PC-3 (cell line): ENCODE results near the gene ZMYND10. TPM values are rescaled to one million over a fixed set of nuclear protein-coding genes. Genes with fewer than 3 reads are reported as not detected.

Source experiments
- ATAC-seq: fragments of 200-7000 bp; cut with Tn5 transposase; 2 replicates; pipeline ENCODE4 v1.9.1; 2020; ENCODE audit warnings: mild to moderate bottlenecking, moderate library complexity
- BruUV-seq: library from RNA; stranded (reverse); fragments of 400-500 nt; replicated peaks from 2 replicates; lab custom pipeline; 2021; lab: Mats Ljungman, UMichigan
- CTCF ChIA-PET: fragments of 300-600 bp; sonication (Branson Sonifier 250); formaldehyde crosslinking; loops from one replicate; lab custom pipeline; 2022; ENCODE audit warnings: antibody characterized with exemption; lab: Charles Lee
- POLR2A ChIA-PET: fragments of 300-600 bp; sonication (Branson Sonifier 250); formaldehyde crosslinking; loops from one replicate; lab custom pipeline; 2022; ENCODE audit warnings: antibody characterized with exemption; ENCODE audit not compliant: unreplicated experiment; lab: Charles Lee
- DNase-seq: peaks from one replicate; pipeline ENCODE4 v3.0.0-alpha.2; 2015
- H2AFZ ChIP-seq: fragments of 300-600 bp; sonication (generic); 2 replicates; pipeline ENCODE4 v1.6.0; 2016; ENCODE audit warnings: antibody characterized with exemption, low read length
- H3F3A ChIP-seq: fragments of 300-600 bp; sonication (generic); one replicate; pipeline ENCODE4 v1.6.0; 2017; ENCODE audit warnings: antibody characterized with exemption, low read length, control low read depth, mild to moderate bottlenecking; ENCODE audit not compliant: unreplicated experiment
- H3K27ac ChIP-seq: fragments of 300-600 bp; sonication (generic); 2 replicates; pipeline ENCODE4 v1.5.1; 2016; ENCODE audit warnings: mild to moderate bottlenecking, low read length
- H3K27me3 ChIP-seq: fragments of 300-600 bp; sonication (generic); 2 replicates; pipeline ENCODE4 v1.6.1; 2016; ENCODE audit warnings: low read length, mixed read lengths
- H3K36me3 ChIP-seq: fragments of 300-600 bp; sonication (generic); 2 replicates; pipeline ENCODE4 v1.6.1; 2016; ENCODE audit warnings: low read depth, mixed run types, low read length, mixed read lengths
- H3K4me1 ChIP-seq: fragments of 300-600 bp; sonication (generic); 2 replicates; pipeline ENCODE4 v1.5.1; 2016; ENCODE audit warnings: low read length; ENCODE audit not compliant: insufficient read depth
- H3K4me2 ChIP-seq: fragments of 300-600 bp; sonication (generic); 2 replicates; pipeline ENCODE4 v1.6.0; 2016; ENCODE audit warnings: low read length
- H3K4me3 ChIP-seq: fragments of 300-600 bp; sonication (generic); 2 replicates; pipeline ENCODE4 v1.5.1; 2016; ENCODE audit warnings: mild to moderate bottlenecking, low read length, mixed read lengths
- H3K79me2 ChIP-seq: fragments of 300-600 bp; sonication (generic); 2 replicates; pipeline ENCODE4 v1.6.1; 2017; ENCODE audit warnings: low read length, mixed read lengths
- H3K9ac ChIP-seq: fragments of 300-600 bp; sonication (generic); 2 replicates; pipeline ENCODE4 v1.6.0; 2016; ENCODE audit warnings: mild to moderate bottlenecking, low read length
- H3K9me2 ChIP-seq: fragments of 300-600 bp; sonication (generic); replicated peaks from 2 replicates; pipeline ENCODE4 v1.6.1; 2016; ENCODE audit warnings: mixed run types, low read length, mixed read lengths
- H3K9me3 ChIP-seq: fragments of 300-600 bp; sonication (generic); 2 replicates; pipeline ENCODE4 v1.6.1; 2016; ENCODE audit warnings: low read length, mixed read lengths
- H4K20me1 ChIP-seq: fragments of 300-600 bp; sonication (generic); 2 replicates; pipeline ENCODE4 v1.6.1; 2016; ENCODE audit warnings: low read length, mixed read lengths
- CTCF ChIP-seq: fragments of 300-600 bp; sonication (generic); conservative IDR thresholded peaks from 2 replicates; pipeline ENCODE4 v1.5.1; 2017; ENCODE audit warnings: antibody characterized with exemption, low read depth, mild to moderate bottlenecking, low read length
- EZH2 ChIP-seq: fragments of 300-600 bp; sonication (generic); IDR thresholded peaks from one replicate; pipeline ENCODE4 v1.6.1; 2017; ENCODE audit warnings: antibody characterized with exemption, mild to moderate bottlenecking, low read length; ENCODE audit not compliant: unreplicated experiment
- EZH2phosphoT487 ChIP-seq: fragments of 300-600 bp; sonication (generic); IDR thresholded peaks from 2 replicates; pipeline ENCODE4 v1.6.1; 2018; ENCODE audit warnings: mild to moderate bottlenecking, antibody characterized with exemption, low read length, borderline replicate concordance
- intact Hi-C: fragments of 100-400 bp; cut with micrococcal nuclease; formaldehyde crosslinking; loops from 2 replicates; pipeline ENCODE4 v1.9.0; 2023
- total RNA-seq: library from RNA; depleted of rRNA; stranded (reverse); fragments of >200 nt; gene quantifications from 2 replicates; pipeline ENCODE4 v1.2.3, GENCODE V29; 2014

ZMYND10 gene
- total RNA-seq, 1 experiment from 2014 or later = 1.6 TPM

- CTCF ChIA-PET = no interaction called here
- Histone ChIP-seq H3K9me3 (no peaks in the 10 kb centered on the region), H3K4me2 (peak overlapping the region; percentile 88), H3F3A (no peaks in the 10 kb centered on the region), H3K9ac (no peak overlapping the region), H3K27me3 (no peaks in the 10 kb centered on the region), H3K4me1 (peaks cover 32% of the 10 kb centered on the region), H3K9me2 (no peaks in the 10 kb centered on the region), H2AFZ (no peak overlapping the region), H3K4me3 (peak overlapping the region; percentile 89; the same call in 1 of the 2 replicates), H3K27ac (no peak overlapping the region), H3K79me2 (peaks cover 53% of the 10 kb centered on the region), H3K36me3 (peaks cover 26% of the 10 kb centered on the region; the same call in 1 of the 2 replicates), H4K20me1 (peaks cover 13% of the 10 kb centered on the region; the same call in 1 of the 2 replicates)
- DNase-seq = no peak
- TF ChIP-seq EZH2 = no peak
- TF ChIP-seq EZH2phosphoT487 = no peak
- TF ChIP-seq CTCF = no peak
- BruUV-seq = no TSS peak
- ATAC-seq = no peak
- intact Hi-C loops = no loop called here
- POLR2A ChIA-PET = no interaction called here
Observed at GRCh38 chr3:50334339-50335075, 11.0 kb downstream of the ZMYND10 start.

DNA sequence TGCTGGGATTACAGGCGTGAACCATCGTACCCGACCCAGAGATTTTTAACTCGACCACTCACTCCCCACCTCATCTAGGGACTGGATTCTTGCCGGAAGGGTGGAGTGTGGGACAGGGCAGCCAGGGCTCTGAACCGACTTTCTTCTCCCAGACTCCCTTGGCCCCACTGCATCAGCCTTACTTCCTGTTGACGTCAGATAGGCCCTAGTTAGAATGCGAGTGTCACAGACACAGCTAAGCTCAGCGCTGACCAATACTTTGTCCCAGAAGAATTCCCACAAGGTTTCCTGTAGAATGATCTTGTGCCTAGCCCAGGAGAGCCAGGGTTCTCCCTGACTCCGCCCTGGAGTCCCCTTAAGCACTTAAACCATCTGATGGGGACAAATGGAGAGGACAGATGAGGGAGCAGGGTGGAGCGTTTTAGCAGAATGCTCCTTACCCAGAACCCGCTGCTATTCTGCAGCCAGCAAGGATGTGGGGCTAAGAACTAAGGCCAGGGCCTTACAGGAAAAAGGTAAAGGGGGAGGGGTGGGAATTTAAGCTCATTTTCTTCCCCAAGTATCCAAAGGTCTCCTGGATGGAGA is 11.7 kb downstream of the ZMYND10 start:
- no peak for DNase-seq
- no peaks in the 10 kb centered on the region for H3K9me2 ChIP-seq
- no peak overlapping the region for H2AFZ ChIP-seq
- H3K27ac ChIP-seq = no peak overlapping the region
- no peaks in the 10 kb centered on the region for H3K27me3 ChIP-seq
- intact Hi-C loops = no loop called here
- H3K4me2 ChIP-seq = peak overlapping the region; percentile 88
- H3F3A ChIP-seq = no peaks in the 10 kb centered on the region
- ChIA-PET POLR2A (no interaction called here), CTCF (no interaction called here)
- peaks cover 26% of the 10 kb centered on the region; the same call in 1 of the 2 replicates for H3K36me3 ChIP-seq
- H4K20me1 ChIP-seq = peaks cover 13% of the 10 kb centered on the region; the same call in 1 of the 2 replicates
- no TSS peak for BruUV-seq
- no peaks in the 10 kb centered on the region for H3K9me3 ChIP-seq
- H3K4me1 ChIP-seq = peaks cover 32% of the 10 kb centered on the region
- TF ChIP-seq EZH2 (no peak), CTCF (no peak), EZH2phosphoT487 (no peak)
- no peak for ATAC-seq
- H3K9ac ChIP-seq = no peak overlapping the region
- peaks cover 53% of the 10 kb centered on the region for H3K79me2 ChIP-seq
- no peak overlapping the region for H3K4me3 ChIP-seq
